Activated B cell treated with CpG ODN at 0.5 μM for 24 hours (primary cell): ENCODE data around the gene DSCAML1. TPM values are rescaled to one million over a fixed set of nuclear protein-coding genes. Genes with fewer than 3 reads are reported as not detected.

Source experiments
- ATAC-seq: fragments of 200-7000 bp; cut with Tn5 transposase; one replicate; pipeline ENCODE4 v1.10.0; 2021; ENCODE audit warnings: low read depth, mild to moderate bottlenecking, moderate library complexity
- CTCF ChIA-PET: fragments of 350-600 bp; sonication (Branson Sonifier 250); formaldehyde crosslinking; loops from one replicate; lab custom pipeline; 2021; ENCODE audit warnings: antibody characterized with exemption; lab: Charles Lee
- POLR2A ChIA-PET: fragments of 350-600 bp; sonication (Branson Sonifier 250); formaldehyde crosslinking; loops from one replicate; lab custom pipeline; 2021; ENCODE audit warnings: antibody characterized with exemption; lab: Charles Lee
- DNase-seq: peaks from one replicate; pipeline ENCODE4 v3.0.0; 2022
- H3K27ac Mint-ChIP-seq: one replicate; pipeline ENCODE4 v1.8.0; 2020; ENCODE audit warnings: mixed read lengths
- H3K27me3 Mint-ChIP-seq: one replicate; pipeline ENCODE4 v1.8.0; 2021; ENCODE audit warnings: mixed read lengths
- H3K36me3 Mint-ChIP-seq: one replicate; pipeline ENCODE4 v1.8.0; 2021; ENCODE audit warnings: low read depth, mixed read lengths
- H3K4me1 Mint-ChIP-seq: one replicate; pipeline ENCODE4 v1.8.0; 2021; ENCODE audit warnings: mixed read lengths
- H3K4me3 Mint-ChIP-seq: one replicate; pipeline ENCODE4 v1.8.0; 2020; ENCODE audit warnings: mild to moderate bottlenecking, mixed read lengths
- H3K9me3 Mint-ChIP-seq: one replicate; pipeline ENCODE4 v1.8.0; 2020; ENCODE audit warnings: mixed read lengths
- intact Hi-C: fragments of 100-400 bp; cut with micrococcal nuclease; formaldehyde crosslinking; loops from one replicate; pipeline ENCODE4 v1.15.1; 2024
- total RNA-seq: library from RNA; stranded (reverse); gene quantifications from 2 replicates; pipeline ENCODE4 v1.2.3, GENCODE V29; 2022
- TF ChIP-seq, protein P1 (sequence below): fragments of 200-600 bp; IDR thresholded peaks from one replicate; pipeline ENCODE4 v1.8.0; 2022; ENCODE audit warnings: antibody characterized with exemption, mild to moderate bottlenecking

DSCAML1 gene
- total RNA-seq, 1 donor from 2014 or later: 3.6 TPM

DNA sequence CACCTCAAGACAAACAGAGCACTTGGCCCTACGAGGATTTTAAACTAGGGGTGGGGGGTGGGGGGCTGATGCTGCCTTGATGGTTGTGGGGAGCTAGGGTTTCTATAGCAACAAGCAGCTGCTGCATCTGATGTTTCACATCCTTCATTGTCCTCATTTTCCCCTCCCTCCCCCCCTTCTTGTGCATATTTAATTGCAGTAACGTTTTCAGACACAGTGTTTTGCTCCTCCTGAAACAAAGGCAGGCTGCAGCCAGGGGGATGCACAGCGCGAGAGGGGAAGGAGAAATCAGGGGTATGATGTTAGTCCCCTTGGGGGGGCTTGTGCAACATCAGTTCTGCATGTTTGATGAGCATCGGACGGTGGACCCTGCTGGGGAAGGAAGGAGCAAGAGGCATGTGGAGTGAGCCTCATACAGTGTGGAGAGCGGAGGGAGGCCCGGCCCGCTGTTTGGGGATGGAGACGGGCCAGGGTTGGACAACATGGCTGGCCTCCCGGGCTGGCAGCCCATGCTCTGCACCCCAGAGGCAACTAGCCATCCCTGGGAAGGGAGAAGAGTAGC, 261.1 kb downstream of the DSCAML1 start:
- POLR2A ChIA-PET: no interaction called here
- intact Hi-C loops: no loop called here
- DNase-seq: no peak
- Mint-ChIP-seq H3K4me3 (no peak overlapping the region), H3K9me3 (no peaks in the 10 kb centered on the region), H3K4me1 (no peaks in the 10 kb centered on the region), H3K27me3 (peaks cover 15% of the 10 kb centered on the region), H3K36me3 (no peaks in the 10 kb centered on the region), H3K27ac (no peak overlapping the region)
- CTCF ChIA-PET: no interaction called here
- ATAC-seq: no peak
- TF ChIP-seq, protein P1, sequence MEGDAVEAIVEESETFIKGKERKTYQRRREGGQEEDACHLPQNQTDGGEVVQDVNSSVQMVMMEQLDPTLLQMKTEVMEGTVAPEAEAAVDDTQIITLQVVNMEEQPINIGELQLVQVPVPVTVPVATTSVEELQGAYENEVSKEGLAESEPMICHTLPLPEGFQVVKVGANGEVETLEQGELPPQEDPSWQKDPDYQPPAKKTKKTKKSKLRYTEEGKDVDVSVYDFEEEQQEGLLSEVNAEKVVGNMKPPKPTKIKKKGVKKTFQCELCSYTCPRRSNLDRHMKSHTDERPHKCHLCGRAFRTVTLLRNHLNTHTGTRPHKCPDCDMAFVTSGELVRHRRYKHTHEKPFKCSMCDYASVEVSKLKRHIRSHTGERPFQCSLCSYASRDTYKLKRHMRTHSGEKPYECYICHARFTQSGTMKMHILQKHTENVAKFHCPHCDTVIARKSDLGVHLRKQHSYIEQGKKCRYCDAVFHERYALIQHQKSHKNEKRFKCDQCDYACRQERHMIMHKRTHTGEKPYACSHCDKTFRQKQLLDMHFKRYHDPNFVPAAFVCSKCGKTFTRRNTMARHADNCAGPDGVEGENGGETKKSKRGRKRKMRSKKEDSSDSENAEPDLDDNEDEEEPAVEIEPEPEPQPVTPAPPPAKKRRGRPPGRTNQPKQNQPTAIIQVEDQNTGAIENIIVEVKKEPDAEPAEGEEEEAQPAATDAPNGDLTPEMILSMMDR: no peak

DNA sequence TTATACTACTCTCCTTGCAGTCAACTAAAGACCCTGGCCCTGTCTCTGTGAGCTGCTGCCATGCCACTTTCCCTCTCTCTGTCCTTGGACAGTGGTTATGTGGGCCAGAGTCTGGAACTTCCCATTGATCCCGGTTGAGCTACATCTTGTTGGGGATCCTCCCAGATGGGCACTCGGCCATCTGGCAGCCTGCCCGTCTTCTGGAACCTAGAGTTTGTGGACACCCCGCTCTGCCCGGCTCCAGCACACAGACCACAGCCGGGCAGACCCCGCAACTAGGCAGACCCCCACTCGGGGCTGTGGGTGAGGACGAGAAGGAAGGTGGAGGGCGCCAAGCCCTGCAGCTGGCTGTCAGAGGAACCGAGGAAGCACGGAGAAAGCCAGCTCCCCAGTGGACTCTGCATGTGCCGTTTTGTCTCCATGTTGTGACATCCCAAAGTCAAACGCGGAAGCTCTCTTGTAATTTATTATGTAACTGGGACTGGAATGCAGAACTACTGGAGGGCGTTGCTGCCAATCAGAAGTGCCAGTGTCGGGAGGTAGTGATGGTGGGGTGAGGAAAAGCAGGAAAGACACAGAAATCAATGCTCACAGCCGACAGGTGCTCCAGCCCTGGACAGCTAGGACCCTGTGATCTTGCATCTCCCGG, 261.7 kb downstream of the DSCAML1 start:
- no peaks in the 10 kb centered on the region for H3K9me3 Mint-ChIP-seq
- no peaks in the 10 kb centered on the region for H3K36me3 Mint-ChIP-seq
- ATAC-seq: no peak
- ChIA-PET POLR2A (no interaction called here), CTCF (no interaction called here)
- intact Hi-C loops: no loop called here
- no peaks in the 10 kb centered on the region for H3K4me1 Mint-ChIP-seq
- H3K4me3 Mint-ChIP-seq: no peak overlapping the region
- H3K27me3 Mint-ChIP-seq: peaks cover 15% of the 10 kb centered on the region
- H3K27ac Mint-ChIP-seq: no peak overlapping the region
- TF ChIP-seq, protein P1: no peak
- no peak for DNase-seq

DNA sequence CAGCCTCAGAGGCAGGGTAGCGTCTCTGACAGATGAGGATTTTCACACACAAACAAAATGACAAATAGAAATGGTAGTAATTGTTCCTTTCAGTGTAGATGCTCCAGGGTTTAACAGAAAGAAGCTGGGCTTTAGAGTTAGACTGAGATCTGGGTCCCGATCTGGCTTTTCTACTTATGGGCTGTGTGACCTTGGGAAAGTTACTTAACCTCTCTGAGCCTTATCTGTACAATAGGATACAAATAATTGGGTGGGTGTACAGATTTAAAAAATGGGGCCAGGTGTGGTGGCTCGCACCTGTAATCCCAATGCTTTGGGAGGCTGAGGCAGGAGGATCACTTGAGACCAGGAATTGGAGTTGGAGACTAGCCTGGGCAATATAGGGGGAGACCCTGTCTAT, 264.4 kb downstream of the DSCAML1 start:
- no peak for ATAC-seq

DNA sequence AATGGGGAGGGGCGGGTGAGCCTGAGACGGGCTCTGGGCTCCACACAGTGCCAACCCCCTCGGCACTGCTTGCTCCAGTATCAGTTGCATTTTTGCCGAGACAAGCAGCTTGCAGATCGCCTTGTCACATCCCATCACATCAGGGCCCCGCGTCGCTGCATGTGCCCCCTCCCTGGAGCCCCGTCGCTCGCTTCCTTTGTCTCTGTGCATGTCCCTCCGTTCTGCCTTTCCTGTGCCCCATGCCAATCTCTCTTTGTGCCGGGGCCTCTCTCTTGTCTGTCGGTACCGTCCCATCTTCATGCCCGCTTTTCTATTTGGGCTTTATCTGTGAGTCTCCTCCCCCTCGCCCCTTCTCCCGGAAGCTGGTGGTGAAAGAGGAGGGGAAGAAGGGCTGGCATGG, 267.2 kb downstream of the DSCAML1 start:
- ChIA-PET POLR2A (no interaction called here), CTCF (no interaction called here)
- peaks cover 3% of the 10 kb centered on the region for H3K27me3 Mint-ChIP-seq
- no peaks in the 10 kb centered on the region for H3K36me3 Mint-ChIP-seq
- ATAC-seq (no peak), DNase-seq (no peak)
- no peak overlapping the region for H3K27ac Mint-ChIP-seq
- TF ChIP-seq, protein P1: no peak
- H3K9me3 Mint-ChIP-seq: no peaks in the 10 kb centered on the region
- intact Hi-C loops: no loop called here
- no peaks in the 10 kb centered on the region for H3K4me1 Mint-ChIP-seq
- H3K4me3 Mint-ChIP-seq: no peak overlapping the region

More for the DNA sequence above, 264.4 kb downstream of the DSCAML1 start:
- Mint-ChIP-seq H3K9me3 (no peaks in the 10 kb centered on the region), H3K4me3 (no peak overlapping the region), H3K36me3 (no peaks in the 10 kb centered on the region), H3K27ac (no peak overlapping the region), H3K4me1 (no peaks in the 10 kb centered on the region), H3K27me3 (peaks cover 15% of the 10 kb centered on the region)
- POLR2A ChIA-PET: no interaction called here
- TF ChIP-seq, protein P1: no peak
- no peak for DNase-seq
- intact Hi-C loops: no loop called here
- CTCF ChIA-PET: no interaction called here

DNA sequence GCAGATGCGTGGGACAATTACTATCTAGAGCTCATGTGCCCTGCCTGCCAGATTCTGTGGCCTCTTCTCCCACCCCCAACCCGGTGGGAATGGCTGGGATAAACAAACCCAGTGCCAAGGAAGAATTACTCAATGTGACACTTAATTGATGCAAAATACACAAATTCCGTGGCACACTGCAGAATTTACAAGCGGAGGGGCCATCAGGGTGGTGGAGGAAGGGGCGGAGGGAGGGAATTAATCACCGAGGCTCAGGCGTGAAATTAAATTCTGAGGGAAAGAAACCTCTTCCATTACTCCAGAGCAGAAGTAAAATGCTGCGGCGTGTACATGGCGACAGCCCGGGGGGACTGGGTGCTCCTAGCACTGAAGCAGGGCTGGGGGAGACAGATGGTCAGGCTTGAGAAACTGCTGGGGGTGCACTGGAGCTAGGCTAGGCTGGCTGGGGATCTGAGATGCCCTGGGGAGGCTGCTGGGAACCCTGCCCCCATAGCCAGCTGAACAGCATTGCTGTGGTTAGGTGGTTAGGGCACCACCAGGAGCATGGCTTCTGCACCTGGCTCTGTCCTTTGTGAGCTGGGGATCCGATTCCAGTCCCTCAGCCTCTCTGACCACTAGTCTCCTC, 268.8 kb downstream of the DSCAML1 start:
- CTCF ChIA-PET: no interaction called here
- Mint-ChIP-seq H3K36me3 (no peaks in the 10 kb centered on the region), H3K4me3 (no peak overlapping the region), H3K27me3 (peaks cover 3% of the 10 kb centered on the region), H3K27ac (no peak overlapping the region), H3K9me3 (no peaks in the 10 kb centered on the region), H3K4me1 (no peaks in the 10 kb centered on the region)
- TF ChIP-seq, protein P1: no peak
- intact Hi-C loops: no loop called here
- no peak for DNase-seq
- POLR2A ChIA-PET: no interaction called here
- no peak for ATAC-seq
